A549 treated with GW870086 at 1 μM for 4 hours (cell line): Measurements from ENCODE around the gene ZNF846. TPM values are rescaled to one million over a fixed set of nuclear protein-coding genes. Genes with fewer than 3 reads are reported as not detected.

Source experiments
- total RNA-seq: library from RNA; stranded (reverse); fragments of 200-300 nt; extraction: Qiagen RNA extraction; gene quantifications from 5 replicates; pipeline ENCODE4 v1.2.3, GENCODE V29; 2022; ENCODE audit warnings: low read depth

Gene ZNF846
- 0.94 to 1.5 TPM (median 1.4 TPM) in 5 replicates for total RNA-seq

GRCh38 chr19:9768175-9769112, at the start of gene ZNF846:
Gene ZNF846 (minus strand): TSS chr19:9768738. CDS start chr19:9764950, 3,788 bp downstream.

Other genes with a start within 250 kb of the ZNF846 start
- gene ZNF426, start 230.1 kb downstream of the ZNF846 start, total RNA-seq = 0.73 to 1.2 TPM (median 1.1 TPM) in 5 replicates
- gene ZNF121, start 184.2 kb downstream of the ZNF846 start, total RNA-seq = 3.3 to 4.3 TPM (median 4.1 TPM) in 5 replicates
- gene ZNF561, start 147.5 kb downstream of the ZNF846 start, total RNA-seq = 5.1 to 13.6 TPM (median 8.8 TPM) in 5 replicates
- gene ZNF562, start 93.6 kb downstream of the ZNF846 start, total RNA-seq = 4.9 to 7.0 TPM (median 6.3 TPM) in 5 replicates
- 11.4 to 14.7 TPM (median 13.2 TPM) in 5 replicates for gene FBXL12, start 50.3 kb upstream of the ZNF846 start, total RNA-seq
- gene UBL5, start 59.2 kb upstream of the ZNF846 start, total RNA-seq = 405 to 503 TPM (median 425 TPM) in 5 replicates
- gene PIN1, start 66.6 kb upstream of the ZNF846 start, total RNA-seq = 58.5 to 81.9 TPM (median 76.9 TPM) in 5 replicates
- 8.6 to 12.8 TPM (median 10.4 TPM) in 5 replicates for gene OLFM2, start 167.8 kb upstream of the ZNF846 start, total RNA-seq
- 2.6 to 3.6 TPM (median 3.3 TPM) in 5 replicates for gene COL5A3, start 241.8 kb upstream of the ZNF846 start, total RNA-seq
- 0.14 to 0.31 TPM (median 0.28 TPM) in 4 of 5 replicates, not detected in the other for gene RDH8, start 244.7 kb upstream of the ZNF846 start, total RNA-seq